HUDEP-2 (cell line): Measurements from ENCODE around the gene SNAI3.
A peak's percentile ranks its signal among the peaks of the same experiment; 100 is the strongest.

Experiments used
- DNase-seq, 76 experiments: peaks; one replicate each; lab custom pipeline; 2025; ENCODE audit not compliant: unreplicated experiment in 76 of 76; lab: John Stamatoyannopoulos, UW

SNAI3 gene

GRCh38 chr16:88721815-88722755 lies 35.8 kb upstream of the SNAI3 start:
- no peak for DNase-seq

- DNase-seq, result no peak
Measured at GRCh38 chr16:88721236-88721635, 34.9 kb upstream of the SNAI3 start.

GRCh38 chr16:88720396-88720970 lies 34.2 kb upstream of the SNAI3 start:
- DNase-seq, result no peak

- DNase-seq, result no peak
Measured at GRCh38 chr16:88719933-88720296, 33.6 kb upstream of the SNAI3 start.

- no peak for DNase-seq
Measured at GRCh38 chr16:88719267-88719932, 33.1 kb upstream of the SNAI3 start.

- no peak for DNase-seq
Measured at GRCh38 chr16:88718178-88718577, 31.9 kb upstream of the SNAI3 start.

GRCh38 chr16:88716601-88717001 lies 30.3 kb upstream of the SNAI3 start:
- DNase-seq, result no peak

- DNase-seq, result no peak
Measured at GRCh38 chr16:88716201-88716600, 29.9 kb upstream of the SNAI3 start.

GRCh38 chr16:88715312-88716190 lies 29.2 kb upstream of the SNAI3 start:
- no peak for DNase-seq

GRCh38 chr16:88714420-88715302 lies 28.4 kb upstream of the SNAI3 start:
- DNase-seq, result no peak

GRCh38 chr16:88713568-88714419 lies 27.5 kb upstream of the SNAI3 start:
- DNase-seq, result peak in 4 of 76 experiments; percentile 24 to 32 (median 28)

- DNase-seq, result no peak
Measured at GRCh38 chr16:88713054-88713453, 26.7 kb upstream of the SNAI3 start.

- DNase-seq, result no peak
Measured at GRCh38 chr16:88712362-88712979, 26.2 kb upstream of the SNAI3 start.

GRCh38 chr16:88711750-88712340 lies 25.5 kb upstream of the SNAI3 start:
- no peak for DNase-seq

GRCh38 chr16:88710556-88710955 lies 24.2 kb upstream of the SNAI3 start:
- DNase-seq, result no peak

- peak in 9 of 76 experiments; percentile 5 to 37 (median 21) for DNase-seq
Measured at GRCh38 chr16:88706965-88707826, 20.9 kb upstream of the SNAI3 start.
